ENCODE data around the gene TOR1AIP2. TPM values are rescaled to one million over a fixed set of nuclear protein-coding genes. Genes with fewer than 3 reads are reported as not detected.

The TOR1AIP2 gene
- total and polyA plus RNA-seq, 3 experiments from 2014 or later: 10.1 to 71.6 (median 71.4) TPM

- no peaks in the 10 kb centered on the region for H3K9me3 Mint-ChIP-seq
- no peaks in the 10 kb centered on the region for H3K4me1 ChIP-seq (ENCODE audit: insufficient read depth, low read length)
- H3K27me3 Mint-ChIP-seq: peaks cover 8 to 10% of the 10 kb centered on the region in 2 donors
- H3K4me3 Mint-ChIP-seq: no peak overlapping the region
- H3K36me3 Mint-ChIP-seq: no peaks in the 10 kb centered on the region
- H3K4me1 Mint-ChIP-seq: no peaks in the 10 kb centered on the region
- ChIA-PET CTCF (interaction anchor here (1.4 to 3.8 kb wide), 2 partner anchors 8 to 12 kb away, joined by 6 to 19 read pairs; no protein-coding TSS in a partner anchor), POLR2A (no interaction called here)
- no peak overlapping the region for H3K27ac ChIP-seq (ENCODE audit: low read depth, low read length)
- no peaks in the 10 kb centered on the region for H3K27me3 ChIP-seq (ENCODE audit: insufficient read depth, low read length, poor library complexity, severe bottlenecking)
- no peaks in the 10 kb centered on the region for H3K9me3 ChIP-seq (ENCODE audit: low read length)
- H3K36me3 ChIP-seq (ENCODE audit: insufficient read depth, low read length): no peaks in the 10 kb centered on the region
- H3K4me3 ChIP-seq (ENCODE audit: low read length): no peak overlapping the region
- H3K27ac Mint-ChIP-seq: no peak overlapping the region
- no peak for DNase-seq
Observed at GRCh38 chr1:179821524-179821923, 56.1 kb downstream of the TOR1AIP2 start.

DNA sequence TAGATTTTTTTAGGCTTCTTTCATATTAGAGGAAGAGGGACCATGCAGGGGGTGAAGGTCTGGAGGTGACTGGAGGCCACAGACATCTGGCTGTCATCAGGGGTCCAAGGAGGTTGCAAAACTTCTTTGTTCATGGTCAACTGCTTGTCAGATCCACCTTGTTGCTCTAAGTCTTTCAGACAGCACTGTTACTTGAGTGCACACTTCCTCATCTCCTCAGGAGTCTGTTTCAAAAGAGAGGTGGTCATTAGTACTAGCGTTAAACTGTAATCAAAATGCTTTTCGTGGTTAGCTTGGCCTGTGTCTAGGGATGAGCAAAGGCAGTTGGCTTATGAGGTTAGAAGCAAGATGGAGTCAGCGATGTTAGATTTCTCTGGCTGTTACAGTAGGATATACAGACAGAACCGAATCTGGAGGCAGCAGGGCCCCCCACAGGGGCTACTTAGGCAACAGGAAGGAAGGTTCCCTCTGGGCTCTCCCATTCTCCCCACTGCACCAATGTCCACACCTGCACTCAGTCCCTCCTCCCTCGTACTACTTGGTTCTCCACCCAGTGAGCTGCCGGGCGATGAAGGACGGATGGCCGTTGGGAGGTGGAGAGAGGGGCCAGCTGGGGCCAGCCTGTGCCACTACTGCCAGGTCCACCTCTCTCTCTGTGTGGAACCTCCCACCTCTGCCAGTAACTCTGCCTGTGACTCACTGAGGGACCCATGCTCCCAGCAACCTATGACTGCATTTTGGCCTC, 57.2 kb downstream of the TOR1AIP2 start:
- H3K4me1 Mint-ChIP-seq: peaks cover 3 to 7% (median 5%) of the 10 kb centered on the region in 3 donors
- CTCF ChIA-PET: interaction anchor here (2.9 to 3.8 kb wide), 2 partner anchors 11 kb away, joined by 19 to 27 read pairs; no protein-coding TSS in a partner anchor
- peaks cover 6% of the 10 kb centered on the region for H3K4me1 ChIP-seq (ENCODE audit: insufficient read depth, low read length)
- no peaks in the 10 kb centered on the region for H3K9me3 ChIP-seq (ENCODE audit: low read length)
- H3K36me3 ChIP-seq (ENCODE audit: insufficient read depth, low read length): no peaks in the 10 kb centered on the region
- no peak for DNase-seq
- peaks cover 5 to 6% of the 10 kb centered on the region in 2 donors for H3K27me3 Mint-ChIP-seq
- H3K4me3 Mint-ChIP-seq: no peak overlapping the region
- no peak overlapping the region for H3K27ac ChIP-seq (ENCODE audit: low read depth, low read length)
- H3K36me3 Mint-ChIP-seq: no peaks in the 10 kb centered on the region
- POLR2A ChIA-PET: no interaction called here
- no peak overlapping the region for H3K4me3 ChIP-seq (ENCODE audit: low read length)
- H3K9me3 Mint-ChIP-seq: no peaks in the 10 kb centered on the region
- H3K27me3 ChIP-seq (ENCODE audit: insufficient read depth, low read length, poor library complexity, severe bottlenecking): no peaks in the 10 kb centered on the region
- H3K27ac Mint-ChIP-seq: no peak overlapping the region

GRCh38 chr1:179818743-179819173, 58.8 kb downstream of the TOR1AIP2 start:
- ChIA-PET POLR2A (no interaction called here), CTCF (interaction anchor here (0.8 to 2.9 kb wide), 2 partner anchors 10 to 11 kb away, joined by 3 to 27 read pairs; no protein-coding TSS in a partner anchor)
- peaks cover 17% of the 10 kb centered on the region for H3K4me1 ChIP-seq (ENCODE audit: insufficient read depth, low read length)
- Mint-ChIP-seq H3K36me3 (no peaks in the 10 kb centered on the region), H3K4me1 (peaks cover 15 to 22% (median 16%) of the 10 kb centered on the region in 3 donors), H3K4me3 (no peak overlapping the region), H3K27me3 (peaks cover 0 to 6% of the 10 kb centered on the region in 2 donors), H3K27ac (peak overlapping the region in 2 of 8 donors; percentile 47 to 76), H3K9me3 (peaks cover 0 to 1% (median 0%) of the 10 kb centered on the region in 5 donors)
- H3K4me3 ChIP-seq (ENCODE audit: low read length): no peak overlapping the region
- H3K9me3 ChIP-seq (ENCODE audit: low read length): no peaks in the 10 kb centered on the region
- no peaks in the 10 kb centered on the region for H3K27me3 ChIP-seq (ENCODE audit: insufficient read depth, low read length, poor library complexity, severe bottlenecking)
- no peaks in the 10 kb centered on the region for H3K36me3 ChIP-seq (ENCODE audit: insufficient read depth, low read length)
- DNase-seq: no peak
- H3K27ac ChIP-seq (ENCODE audit: low read depth, low read length): no peak overlapping the region

- no peaks in the 10 kb centered on the region for H3K9me3 ChIP-seq (ENCODE audit: low read length)
- no peaks in the 10 kb centered on the region for H3K36me3 ChIP-seq (ENCODE audit: insufficient read depth, low read length)
- H3K27me3 Mint-ChIP-seq: peaks cover 0 to 6% of the 10 kb centered on the region in 2 donors
- no peak overlapping the region for H3K27ac ChIP-seq (ENCODE audit: low read depth, low read length)
- H3K27ac Mint-ChIP-seq: peak overlapping the region in 1 of 8 donors; percentile 47
- H3K4me1 ChIP-seq (ENCODE audit: insufficient read depth, low read length): peaks cover 17% of the 10 kb centered on the region
- no peak overlapping the region for H3K4me3 Mint-ChIP-seq
- H3K36me3 Mint-ChIP-seq: no peaks in the 10 kb centered on the region
- POLR2A ChIA-PET: no interaction called here
- H3K4me1 Mint-ChIP-seq: peaks cover 15 to 22% (median 16%) of the 10 kb centered on the region in 3 donors
- H3K4me3 ChIP-seq (ENCODE audit: low read length): no peak overlapping the region
- DNase-seq: no peak
- CTCF ChIA-PET: interaction anchor here (2.9 kb wide), 1 partner anchor 9 kb away, joined by 27 read pairs; no protein-coding TSS in a partner anchor
- H3K9me3 Mint-ChIP-seq: peaks cover 0 to 1% (median 0%) of the 10 kb centered on the region in 5 donors
- H3K27me3 ChIP-seq (ENCODE audit: insufficient read depth, low read length, poor library complexity, severe bottlenecking): no peaks in the 10 kb centered on the region
Observed at GRCh38 chr1:179818260-179818659, 59.3 kb downstream of the TOR1AIP2 start.

DNA sequence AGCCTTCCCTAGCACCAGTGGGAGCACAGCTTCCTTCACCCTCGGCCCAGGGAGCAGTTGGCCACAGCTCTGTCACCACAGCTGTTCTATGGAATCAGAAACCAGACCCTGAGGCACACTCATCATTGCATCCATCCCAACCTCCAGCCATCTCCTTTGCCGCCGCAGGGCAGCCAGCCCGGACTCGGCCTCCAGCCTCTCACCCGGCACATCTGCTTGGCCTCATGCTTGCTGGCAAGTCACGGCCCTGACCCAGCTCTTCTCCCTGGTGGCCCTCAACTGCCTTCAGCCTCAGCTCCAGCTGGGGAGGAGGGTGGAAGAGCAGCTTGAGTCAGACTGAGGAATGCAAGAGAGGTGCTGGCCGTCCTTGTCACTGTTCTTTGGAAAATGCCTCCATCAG, 59.8 kb downstream of the TOR1AIP2 start:
- no peak overlapping the region for H3K27ac Mint-ChIP-seq
- ChIA-PET CTCF (interaction anchor here (2.9 kb wide), 1 partner anchor 9 kb away, joined by 27 read pairs; no protein-coding TSS in a partner anchor), POLR2A (no interaction called here)
- peaks cover 0 to 1% (median 0%) of the 10 kb centered on the region in 5 donors for H3K9me3 Mint-ChIP-seq
- no peaks in the 10 kb centered on the region for H3K36me3 ChIP-seq (ENCODE audit: insufficient read depth, low read length)
- DNase-seq: no peak
- no peaks in the 10 kb centered on the region for H3K27me3 ChIP-seq (ENCODE audit: insufficient read depth, low read length, poor library complexity, severe bottlenecking)
- peaks cover 15 to 22% (median 16%) of the 10 kb centered on the region in 3 donors for H3K4me1 Mint-ChIP-seq
- no peak overlapping the region for H3K27ac ChIP-seq (ENCODE audit: low read depth, low read length)
- H3K4me3 ChIP-seq (ENCODE audit: low read length): no peak overlapping the region
- peak overlapping the region in 2 of 7 donors; percentile 44 to 47 for H3K4me3 Mint-ChIP-seq
- no peaks in the 10 kb centered on the region for H3K9me3 ChIP-seq (ENCODE audit: low read length)
- H3K4me1 ChIP-seq (ENCODE audit: insufficient read depth, low read length): peaks cover 17% of the 10 kb centered on the region
- H3K27me3 Mint-ChIP-seq: peaks cover 0 to 6% of the 10 kb centered on the region in 2 donors
- H3K36me3 Mint-ChIP-seq: no peaks in the 10 kb centered on the region

DNA sequence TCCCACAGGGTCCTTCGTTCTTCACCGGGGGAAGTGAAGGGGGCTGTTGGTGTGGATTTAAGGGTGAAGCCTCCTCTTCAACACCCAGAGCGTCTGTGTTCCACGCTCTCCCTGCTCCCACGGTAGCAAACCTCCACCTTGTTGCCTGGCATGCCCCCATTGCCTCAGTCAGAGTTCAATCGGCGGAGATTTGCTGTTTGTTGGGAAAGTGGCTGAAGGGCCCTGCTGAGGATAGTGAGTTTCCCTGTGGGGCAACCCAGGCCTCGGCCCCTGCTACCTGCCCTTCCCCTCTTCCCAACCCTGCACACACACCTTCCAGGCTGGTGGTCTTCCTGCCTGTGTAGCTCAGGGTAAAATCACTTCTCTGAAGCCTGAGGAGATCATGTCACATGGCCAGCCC, 60.5 kb downstream of the TOR1AIP2 start:
- Mint-ChIP-seq H3K4me1 (peaks cover 15 to 22% (median 16%) of the 10 kb centered on the region in 3 donors), H3K27me3 (peaks cover under 1 to 9% of the 10 kb centered on the region in 2 donors), H3K27ac (peak overlapping the region in 1 of 8 donors; percentile 17), H3K9me3 (peaks cover 0 to 1% (median 0%) of the 10 kb centered on the region in 5 donors), H3K36me3 (no peaks in the 10 kb centered on the region), H3K4me3 (peak overlapping the region in 1 of 7 donors; percentile 47)
- H3K27me3 ChIP-seq (ENCODE audit: insufficient read depth, low read length, poor library complexity, severe bottlenecking): no peaks in the 10 kb centered on the region
- H3K4me1 ChIP-seq (ENCODE audit: insufficient read depth, low read length): peaks cover 17% of the 10 kb centered on the region
- no peaks in the 10 kb centered on the region for H3K36me3 ChIP-seq (ENCODE audit: insufficient read depth, low read length)
- no peaks in the 10 kb centered on the region for H3K9me3 ChIP-seq (ENCODE audit: low read length)
- POLR2A ChIA-PET: no interaction called here
- no peak for DNase-seq
- no peak overlapping the region for H3K27ac ChIP-seq (ENCODE audit: low read depth, low read length)
- CTCF ChIA-PET: no interaction called here
- no peak overlapping the region for H3K4me3 ChIP-seq (ENCODE audit: low read length)

GRCh38 chr1:179816196-179816960, 61.2 kb downstream of the TOR1AIP2 start:
- Histone ChIP-seq H3K4me3 (ENCODE audit: low read length) (no peak overlapping the region), H3K9me3 (ENCODE audit: low read length) (no peaks in the 10 kb centered on the region), H3K27ac (ENCODE audit: low read depth, low read length) (no peak overlapping the region), H3K4me1 (ENCODE audit: insufficient read depth, low read length) (peaks cover 17% of the 10 kb centered on the region), H3K36me3 (ENCODE audit: insufficient read depth, low read length) (no peaks in the 10 kb centered on the region), H3K27me3 (ENCODE audit: insufficient read depth, low read length, poor library complexity, severe bottlenecking) (no peaks in the 10 kb centered on the region)
- Mint-ChIP-seq H3K4me3 (peak overlapping the region; percentile 52 to 99 (median 95)), H3K36me3 (no peaks in the 10 kb centered on the region), H3K9me3 (peaks cover 0 to 1% (median 0%) of the 10 kb centered on the region in 5 donors), H3K27ac (peak overlapping the region in 1 of 8 donors; percentile 17), H3K27me3 (peaks cover 5 to 9% of the 10 kb centered on the region in 2 donors), H3K4me1 (peaks cover 15 to 22% (median 16%) of the 10 kb centered on the region in 3 donors)
- ChIA-PET POLR2A (no interaction called here), CTCF (interaction anchor here (2.8 to 4.2 kb wide), 2 partner anchors 10 to 111 kb away, joined by 23 to 70 read pairs; no protein-coding TSS in a partner anchor)
- no peak for DNase-seq
